OCI-LY7 (cell line): ENCODE measurements around the gene CDC40. TPM values are rescaled to one million over a fixed set of nuclear protein-coding genes. Genes with fewer than 3 reads are reported as not detected.

Experiments
- BruUV-seq: library from RNA; stranded (reverse); fragments of 400-500 nt; replicated peaks from 2 replicates; lab custom pipeline; 2021; lab: Mats Ljungman, UMichigan
- CTCF ChIA-PET: fragments of 300-600 bp; sonication (Branson Sonifier 250); formaldehyde crosslinking; loops from one replicate; lab custom pipeline; 2022; ENCODE audit warnings: antibody characterized with exemption; ENCODE audit not compliant: unreplicated experiment; lab: Charles Lee
- POLR2A ChIA-PET: fragments of 300-600 bp; sonication (Branson Sonifier 250); formaldehyde crosslinking; loops from one replicate; lab custom pipeline; 2022; ENCODE audit warnings: antibody characterized with exemption; lab: Charles Lee
- DNase-seq: peaks from one replicate; pipeline ENCODE4 v3.0.0-alpha.2; 2015; ENCODE audit warnings: low spot score
- H2AFZ ChIP-seq: fragments of 200-600 bp; sonication (generic), shearing (Covaris generic); 2 replicates; pipeline ENCODE4 v1.6.1; 2014; ENCODE audit warnings: mild to moderate bottlenecking, antibody characterized with exemption, low read length, moderate library complexity
- H3K27ac ChIP-seq: fragments of 200-600 bp; sonication (generic); 2 replicates; pipeline ENCODE4 v1.5.1; 2014; ENCODE audit warnings: mixed run types, low read depth, mild to moderate bottlenecking, moderate library complexity, low read length, inconsistent platforms; ENCODE audit not compliant: poor library complexity, severe bottlenecking
- H3K36me3 ChIP-seq: fragments of 200-600 bp; sonication (generic); 2 replicates; pipeline ENCODE4 v1.6.1; 2014; ENCODE audit warnings: mild to moderate bottlenecking, antibody characterized with exemption, low read length, moderate library complexity, mixed read lengths; ENCODE audit not compliant: insufficient read depth
- H3K4me1 ChIP-seq: fragments of 200-600 bp; sonication (generic); 2 replicates; pipeline ENCODE4 v1.5.1; 2014; ENCODE audit warnings: mild to moderate bottlenecking, low read length; ENCODE audit not compliant: insufficient read depth, poor library complexity, severe bottlenecking
- H3K4me2 ChIP-seq: fragments of 200-600 bp; sonication (generic); 2 replicates; pipeline ENCODE4 v1.6.1; 2014; ENCODE audit warnings: mild to moderate bottlenecking, low read length
- H3K4me3 ChIP-seq: fragments of 200-600 bp; sonication (generic); 2 replicates; pipeline ENCODE4 v1.5.1; 2014; ENCODE audit warnings: mild to moderate bottlenecking, low read depth, low read length; ENCODE audit not compliant: poor library complexity, severe bottlenecking
- H3K79me2 ChIP-seq: fragments of 200-600 bp; sonication (generic); 2 replicates; pipeline ENCODE4 v1.6.1; 2016; ENCODE audit warnings: low read depth, mild to moderate bottlenecking, low read length, moderate library complexity, mixed read lengths; ENCODE audit not compliant: insufficient read depth
- H3K9me2 ChIP-seq: fragments of 200-600 bp; sonication (generic); 2 replicates; pipeline ENCODE4 v1.6.1; 2016; ENCODE audit warnings: mild to moderate bottlenecking, low read length, mixed read lengths; ENCODE audit not compliant: insufficient read depth
- H3K9me3 ChIP-seq: fragments of 200-600 bp; sonication (generic); 2 replicates; pipeline ENCODE4 v1.6.1; 2014; ENCODE audit warnings: mild to moderate bottlenecking, mixed run types, low read length, mixed read lengths
- H4K20me1 ChIP-seq: fragments of 200-600 bp; sonication (generic); 2 replicates; pipeline ENCODE4 v1.6.1; 2014; ENCODE audit warnings: mild to moderate bottlenecking, antibody characterized with exemption, low read length, moderate library complexity, mixed read lengths; ENCODE audit not compliant: insufficient read depth
- CTCF ChIP-seq: fragments of 200-600 bp; sonication (generic); conservative IDR thresholded peaks from 2 replicates; pipeline ENCODE4 v1.5.1; 2014; ENCODE audit warnings: mild to moderate bottlenecking, antibody characterized with exemption, low read length, moderate library complexity, mixed read lengths
- EZH2phosphoT487 ChIP-seq: fragments of 200-600 bp; sonication (generic); IDR thresholded peaks from 2 replicates; pipeline ENCODE4 v1.6.1; 2018; ENCODE audit warnings: low read depth, borderline replicate concordance, mild to moderate bottlenecking, mixed run types, antibody characterized with exemption, low read length, moderate library complexity, mixed read lengths
- intact Hi-C: fragments of 100-400 bp; cut with micrococcal nuclease; formaldehyde crosslinking; loops from one replicate; pipeline ENCODE4 v1.10.0; 2022; ENCODE audit not compliant: unreplicated experiment
- total RNA-seq, 2 experiments: library from RNA; depleted of rRNA in 1 of 2; stranded (reverse); fragments of >200 nt in 1 of 2; shearing (Covaris generic) in 1 of 2; gene quantifications; 2 replicates each; pipeline ENCODE4 v1.2.3, GENCODE V29; 2014 to 2022

Gene CDC40
- total RNA-seq, 2 experiments from 2014 or later = 19.2 to 35.5 TPM

- DNase-seq = no peak
- BruUV-seq = no TSS peak
- no peak overlapping the region for H2AFZ ChIP-seq
- H3K27ac ChIP-seq = no peak overlapping the region
- intact Hi-C loops = no loop called here
- H3K4me1 ChIP-seq = peaks cover 23% of the 10 kb centered on the region
- TF ChIP-seq EZH2phosphoT487 (no peak), CTCF (no peak)
- H3K9me2 ChIP-seq = no peaks in the 10 kb centered on the region
- no peaks in the 10 kb centered on the region for H3K9me3 ChIP-seq
- POLR2A ChIA-PET = interaction anchor here (0.9 to 3.4 kb wide), 7 partner anchors 8 to 18 kb away, joined by 3 to 14 read pairs (median 5); partner anchors contain the start of genes CDC40 and WASF1
- CTCF ChIA-PET = no interaction called here
- peaks cover 61% of the 10 kb centered on the region for H3K36me3 ChIP-seq
- no peak overlapping the region for H3K4me3 ChIP-seq
- H4K20me1 ChIP-seq = no peaks in the 10 kb centered on the region
- H3K4me2 ChIP-seq = no peak overlapping the region
- peaks cover 63% of the 10 kb centered on the region; the same call in 1 of the 2 replicates for H3K79me2 ChIP-seq
These were observed 18.3 kb downstream of the CDC40 start for GRCh38 chr6:110198561-110198960.

- no TSS peak for BruUV-seq
- no peak for TF ChIP-seq CTCF
- TF ChIP-seq EZH2phosphoT487 = no peak
- no peak overlapping the region for H3K27ac ChIP-seq
- H3K4me3 ChIP-seq = no peak overlapping the region
- no peaks in the 10 kb centered on the region for H3K9me2 ChIP-seq
- peaks cover 35% of the 10 kb centered on the region for H3K36me3 ChIP-seq
- DNase-seq = no peak
- H3K9me3 ChIP-seq = no peaks in the 10 kb centered on the region
- no peak overlapping the region for H2AFZ ChIP-seq
- no peaks in the 10 kb centered on the region for H4K20me1 ChIP-seq
- peaks cover 65% of the 10 kb centered on the region; the same call in 1 of the 2 replicates for H3K79me2 ChIP-seq
- peak overlapping the region; percentile 3; the same call in 1 of the 2 replicates for H3K4me2 ChIP-seq
- intact Hi-C loops = no loop called here
- peaks cover 48% of the 10 kb centered on the region for H3K4me1 ChIP-seq
- POLR2A ChIA-PET = interaction anchor here (1.2 to 3.4 kb wide), 3 partner anchors 13 to 27 kb away, joined by 3 to 14 read pairs (median 6); no protein-coding TSS in a partner anchor
- CTCF ChIA-PET = no interaction called here
These were observed 21.1 kb downstream of the CDC40 start for GRCh38 chr6:110201151-110201884.

- BruUV-seq = no TSS peak
- POLR2A ChIA-PET = interaction anchor here (0.6 to 4.4 kb wide), 11 partner anchors 9 to 636 kb away, joined by 3 to 55 read pairs (median 6); partner anchors contain the start of genes CDC40 and WASF1
- no peak for TF ChIP-seq CTCF
- no peak for TF ChIP-seq EZH2phosphoT487
These were observed 27.4 kb downstream of the CDC40 start for GRCh38 chr6:110207652-110208051.

More at GRCh38 chr6:110207652-110208051, 27.4 kb downstream of the CDC40 start:
- intact Hi-C loops = loop anchor here (2.0 kb wide), 1 partner anchor 29 kb away; the partner anchor contains the start of gene WASF1
- H3K79me2 ChIP-seq = peaks cover 45% of the 10 kb centered on the region; the same call in 1 of the 2 replicates
- no peak overlapping the region for H3K27ac ChIP-seq
- H3K36me3 ChIP-seq = peaks cover 53% of the 10 kb centered on the region
- H3K9me2 ChIP-seq = no peaks in the 10 kb centered on the region
- no peak overlapping the region for H3K4me3 ChIP-seq
- no peak for DNase-seq
- no peak overlapping the region for H3K4me2 ChIP-seq
- CTCF ChIA-PET = interaction anchor here (3.2 kb wide), 1 partner anchor 27 kb away, joined by 20 read pairs; the partner anchor contains the start of genes CDC40 and WASF1
- H4K20me1 ChIP-seq = no peaks in the 10 kb centered on the region
- H3K9me3 ChIP-seq = no peaks in the 10 kb centered on the region
- no peak overlapping the region for H2AFZ ChIP-seq
- peaks cover 42% of the 10 kb centered on the region for H3K4me1 ChIP-seq
